HCT116 (cell line): ENCODE measurements around the gene ALG6. TPM values are rescaled to one million over a fixed set of nuclear protein-coding genes. Genes with fewer than 3 reads are reported as not detected.

Experiments
- ATAC-seq: fragments of 200-7000 bp; cut with Tn5 transposase; 2 replicates; pipeline ENCODE4 v1.9.1; 2020; ENCODE audit warnings: mild to moderate bottlenecking, moderate library complexity
- BruUV-seq: library from RNA; stranded (reverse); fragments of 400-500 nt; replicated peaks from 2 replicates; lab custom pipeline; 2021; lab: Mats Ljungman, UMichigan
- CTCF ChIA-PET: fragments of 300-600 bp; sonication (Branson Sonifier 250); formaldehyde crosslinking; loops from one replicate; lab custom pipeline; 2021; ENCODE audit warnings: antibody characterized with exemption; lab: Charles Lee
- POLR2A ChIA-PET: fragments of 300-600, 350-600 bp; sonication (Branson Sonifier 250); formaldehyde crosslinking; loops from one replicate; lab custom pipeline; 2021; ENCODE audit warnings: antibody characterized with exemption; lab: Charles Lee
- RAD21 ChIA-PET, 2 experiments: fragments of 300-600 bp; sonication (Branson Sonifier 250); formaldehyde crosslinking; loops; one replicate each; lab custom pipeline; 2023; ENCODE audit warnings: low total read pairs in 2 of 2; ENCODE audit not compliant: uncharacterized antibody in 2 of 2, unreplicated experiment in 2 of 2, low non-redundant PET in 1 of 2; lab: Charles Lee
- DNase-seq: peaks from one replicate; pipeline ENCODE4 v3.0.0-alpha.2; 2010; ENCODE audit warnings: low read depth, low spot score
- H2AFZ ChIP-seq: fragments of 200-600 bp; shearing (Covaris generic), sonication (generic); 2 replicates; pipeline ENCODE4 v1.6.1; 2017; ENCODE audit warnings: low read depth, mixed run types, mixed read lengths, antibody characterized with exemption, low read length; ENCODE audit not compliant: poor library complexity, severe bottlenecking
- H3K27ac ChIP-seq: 2 replicates; pipeline ENCODE4 v1.5.1; 2012; ENCODE audit warnings: low read depth, low read length
- H3K27me3 ChIP-seq: fragments of 200-600 bp; sonication (generic); 2 replicates; pipeline ENCODE4 v1.6.1; 2016; ENCODE audit warnings: mixed run types, low read length, mixed read lengths; ENCODE audit not compliant: insufficient read depth
- H3K36me3 ChIP-seq, 2 experiments: fragments of 200-500 bp in 1 of 2; fragments of 200-600 bp in 1 of 2; sonication (Bioruptor generic) in 1 of 2; sonication (generic) in 1 of 2; 2 replicates each; pipeline versions ENCODE4 v1.5.1 to v1.6.1; 2014 to 2016; ENCODE audit warnings: low read length in 2 of 2, inconsistent platforms in 1 of 2, mixed read lengths in 1 of 2, mixed run types in 1 of 2; ENCODE audit not compliant: insufficient read depth in 2 of 2, control insufficient read depth in 1 of 2
- H3K4me1 ChIP-seq, 2 experiments: fragments of 200-600 bp in 1 of 2; sonication (generic) in 1 of 2; 2 replicates each; pipeline versions ENCODE4 v1.5.1 to v1.6.1; 2012 to 2017; ENCODE audit warnings: low read length in 2 of 2, inconsistent platforms in 1 of 2, mild to moderate bottlenecking in 1 of 2, mixed read lengths in 1 of 2, mixed run types in 1 of 2, moderate library complexity in 1 of 2; ENCODE audit not compliant: insufficient read depth in 2 of 2, control insufficient read depth in 1 of 2
- H3K4me2 ChIP-seq: fragments of 200-600 bp; sonication (generic); 2 replicates; pipeline ENCODE4 v1.6.1; 2017; ENCODE audit warnings: mixed run types, low read length, mixed read lengths
- H3K4me3 ChIP-seq, 2 experiments: fragments of 200-600 bp in 1 of 2; sonication (generic) in 1 of 2; replicated peaks in 1 of 2; 2 replicates each; pipeline ENCODE4 v1.5.1; 2011 to 2016; ENCODE audit warnings: low read length in 2 of 2, control low read depth in 1 of 2, low read depth in 1 of 2, mild to moderate bottlenecking in 1 of 2, mixed read lengths in 1 of 2, mixed run types in 1 of 2
- H3K79me2 ChIP-seq: fragments of 200-600 bp; sonication (generic); 2 replicates; pipeline ENCODE4 v1.6.1; 2017; ENCODE audit warnings: mild to moderate bottlenecking, mixed run types, low read length, moderate library complexity, mixed read lengths; ENCODE audit not compliant: insufficient read depth
- H3K9ac ChIP-seq: fragments of 200-600 bp; sonication (generic); 2 replicates; pipeline ENCODE4 v1.6.1; 2016; ENCODE audit warnings: low read length, mixed read lengths
- H3K9me2 ChIP-seq: fragments of 200-600 bp; sonication (generic), shearing (Covaris generic); 2 replicates; pipeline ENCODE4 v1.6.1; 2017; ENCODE audit warnings: mixed run types, mild to moderate bottlenecking, moderate library complexity; ENCODE audit not compliant: insufficient read depth
- H3K9me3 ChIP-seq, 2 experiments: fragments of 200-500 bp in 1 of 2; fragments of 200-600 bp in 1 of 2; sonication (Bioruptor generic) in 1 of 2; sonication (generic) in 1 of 2; 2 replicates each; pipeline ENCODE4 v1.6.1; 2014 to 2017; ENCODE audit warnings: low read length in 2 of 2, mixed read lengths in 2 of 2, inconsistent platforms in 1 of 2, low read depth in 1 of 2, mild to moderate bottlenecking in 1 of 2, mixed run types in 1 of 2, moderate library complexity in 1 of 2; ENCODE audit not compliant: control insufficient read depth in 1 of 2, insufficient read depth in 1 of 2
- H4K20me1 ChIP-seq: fragments of 200-600 bp; sonication (generic), shearing (Covaris generic); 2 replicates; pipeline ENCODE4 v1.6.1; 2017; ENCODE audit warnings: mixed run types, mild to moderate bottlenecking, moderate library complexity; ENCODE audit not compliant: insufficient read depth
- ATF3 ChIP-seq: IDR thresholded peaks from 2 replicates; pipeline ENCODE4 v1.6.1; 2012
- CTCF ChIP-seq, 3 experiments: fragments of 200-600 bp in 1 of 3; sonication (generic) in 1 of 3; IDR thresholded peaks in 2 of 3; conservative IDR thresholded peaks in 1 of 3; 2 replicates each; pipeline ENCODE4 v1.5.1; 2012 to 2017; ENCODE audit warnings: low read depth in 2 of 3, low read length in 2 of 3, antibody characterized with exemption in 1 of 3, borderline replicate concordance in 1 of 3, control low read depth in 1 of 3, mild to moderate bottlenecking in 1 of 3, mixed read lengths in 1 of 3, mixed run types in 1 of 3, moderate library complexity in 1 of 3; ENCODE audit not compliant: insufficient read depth in 1 of 3
- EZH2 ChIP-seq: fragments of 200-600 bp; sonication (generic); IDR thresholded peaks from 2 replicates; pipeline ENCODE4 v1.6.1; 2017; ENCODE audit warnings: antibody characterized with exemption, mixed run types
- MAX ChIP-seq: IDR thresholded peaks from 2 replicates; pipeline ENCODE4 v1.6.1; 2012
- REST ChIP-seq: IDR thresholded peaks from 2 replicates; pipeline ENCODE4 v1.6.1; 2012; ENCODE audit warnings: low read depth
- SP1 ChIP-seq: IDR thresholded peaks from 2 replicates; pipeline ENCODE4 v1.6.1; 2012; ENCODE audit warnings: low read depth
- ZBTB33 ChIP-seq: IDR thresholded peaks from 2 replicates; pipeline ENCODE4 v1.6.1; 2011; ENCODE audit warnings: mild to moderate bottlenecking, low read length, moderate library complexity; ENCODE audit not compliant: insufficient replicate concordance; ENCODE audit errors: extremely low read depth
- ZFX ChIP-seq: fragments of 450-650 bp; IDR thresholded peaks from 2 replicates; pipeline ENCODE4 v1.6.1; 2017
- intact Hi-C: fragments of 100-400 bp; cut with micrococcal nuclease; formaldehyde crosslinking; loops from 2 replicates; pipeline ENCODE4 v1.10.0; 2022
- total RNA-seq: library from RNA; stranded (reverse); gene quantifications from one replicate; pipeline ENCODE4 v1.2.1, GENCODE V29; 2021; ENCODE audit not compliant: unreplicated experiment

Gene ALG6
- total RNA-seq, 1 experiment from 2014 or later = 14.7 TPM

GRCh38 chr1:63362073-63362472 is 5.4 kb upstream of the ALG6 start:
- Histone ChIP-seq H2AFZ (no peak overlapping the region), H3K4me1 (peaks cover 0 to 5% of the 10 kb centered on the region in 2 experiments; a peak in 2 of 4 replicates), H3K9ac (no peak overlapping the region), H3K36me3 (no peaks in the 10 kb centered on the region), H3K9me2 (no peaks in the 10 kb centered on the region), H3K9me3 (no peaks in the 10 kb centered on the region), H3K4me2 (no peak overlapping the region), H3K27ac (no peak overlapping the region), H3K27me3 (no peaks in the 10 kb centered on the region), H3K4me3 (no peak overlapping the region), H4K20me1 (no peaks in the 10 kb centered on the region), H3K79me2 (no peaks in the 10 kb centered on the region)
- no peak for DNase-seq
- intact Hi-C loops = no loop called here
- ATAC-seq = no peak
- no TSS peak for BruUV-seq
- CTCF ChIA-PET = no interaction called here
- RAD21 ChIA-PET = no interaction called here
- TF ChIP-seq SP1 (no peak), MAX (no peak), ZBTB33 (no peak), ZFX (no peak), EZH2 (no peak), ATF3 (no peak)
- POLR2A ChIA-PET = no interaction called here

GRCh38 chr1:63362578-63362977 is 4.8 kb upstream of the ALG6 start:
- Histone ChIP-seq H3K4me3 (no peak overlapping the region), H3K79me2 (peaks cover under 1% of the 10 kb centered on the region; the same call in 1 of the 2 replicates), H4K20me1 (no peaks in the 10 kb centered on the region), H3K27ac (no peak overlapping the region), H3K9me2 (no peaks in the 10 kb centered on the region), H3K27me3 (no peaks in the 10 kb centered on the region), H2AFZ (no peak overlapping the region), H3K36me3 (no peaks in the 10 kb centered on the region), H3K9me3 (no peaks in the 10 kb centered on the region), H3K4me2 (no peak overlapping the region), H3K9ac (no peak overlapping the region), H3K4me1 (peaks cover 0 to 7% of the 10 kb centered on the region in 2 experiments; a peak in 2 of 4 replicates)
- DNase-seq (no peak), ATAC-seq (no peak)
- intact Hi-C loops = no loop called here
- TF ChIP-seq ZBTB33 = no peak
- peak in 2 of 3 experiments; percentile 14 to 28; a peak in 1 of 6 replicates for TF ChIP-seq CTCF (IDR thresholded peaks at IDR 0.05 in 2 of 3, conservative IDR thresholded peaks at IDR 0.05 in 1 of 3; ENCODE audit: borderline replicate concordance in 1 of 3, insufficient read depth in 1 of 3, low read depth in 2 of 3, low read length in 2 of 3)
- TF ChIP-seq REST = no peak
- ChIA-PET POLR2A (no interaction called here), RAD21 (no interaction called here), CTCF (no interaction called here)
- no TSS peak for BruUV-seq
